Measurements from ENCODE around the gene CSTA. TPM values are rescaled to one million over a fixed set of nuclear protein-coding genes. Genes with fewer than 3 reads are reported as not detected.

The CSTA gene
- total and polyA plus RNA-seq, 4 experiments from 2014 or later = 0.61 TPM; not detected in 2

DNA sequence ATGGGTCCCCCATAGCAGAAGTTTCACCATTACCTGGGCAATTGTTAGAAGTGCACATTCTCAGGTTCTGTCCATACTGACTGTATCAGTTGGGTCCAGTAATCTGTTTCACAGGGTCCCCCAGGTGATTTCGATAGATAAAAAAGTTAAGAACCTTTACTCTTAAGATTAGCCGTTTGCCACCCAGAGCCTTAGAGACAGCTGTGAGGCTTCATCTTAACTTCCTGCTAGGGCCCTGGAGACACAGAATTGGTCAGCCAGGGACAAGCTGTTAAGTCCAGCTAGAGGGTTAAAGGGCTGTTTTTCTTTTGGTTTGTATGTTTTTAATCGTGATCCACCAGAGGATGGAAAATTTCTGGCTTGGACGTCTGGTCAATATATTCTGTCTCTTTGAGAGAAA is 65.6 kb downstream of the CSTA start:
- H3K4me1 ChIP-seq (ENCODE audit: insufficient read depth, low read length) = peaks cover 7% of the 10 kb centered on the region
- intact Hi-C loops (cut with micrococcal nuclease) = no loop called here
- Mint-ChIP-seq H3K9me3 (no peaks in the 10 kb centered on the region), H3K4me1 (peaks cover 14 to 21% (median 16%) of the 10 kb centered on the region in 4 donors), H3K27me3 (no peaks in the 10 kb centered on the region), H3K36me3 (peaks cover 0 to 11% of the 10 kb centered on the region in 2 donors), H3K4me3 (no peak overlapping the region), H3K27ac (no peak overlapping the region)
- H3K36me3 ChIP-seq (ENCODE audit: insufficient read depth, low read length) = no peaks in the 10 kb centered on the region
- no peak for DNase-seq
- H3K27ac ChIP-seq (ENCODE audit: low read depth, low read length) = no peak overlapping the region
- CTCF ChIA-PET (ENCODE audit: partially characterized antibody) = interaction anchor here (0.9 to 1.3 kb wide), 2 partner anchors 8 to 638 kb away, joined by 3 read pairs; partner anchors contain the start of gene MIX23
- H3K4me3 ChIP-seq (ENCODE audit: low read length in 2 of 2) = no peak overlapping the region
- H3K27me3 ChIP-seq (ENCODE audit: insufficient read depth, low read length) = no peaks in the 10 kb centered on the region
- POLR2A ChIA-PET (ENCODE audit: partially characterized antibody) = interaction anchor here (1.2 kb wide), 1 partner anchor 25 kb away, joined by 4 read pairs; the partner anchor contains the start of gene WDR5B
- no peaks in the 10 kb centered on the region for H3K9me3 ChIP-seq (ENCODE audit: control insufficient read depth in 1 of 2, low read length in 2 of 2)

Other genes starting within 250 kb of the CSTA start
- under 1 TPM in 1 of 2 experiments, not detected in 1; 0.03 TPM for gene CASR, start 141.6 kb upstream of the CSTA start, total RNA-seq
- gene CASR, start 141.6 kb upstream of the CSTA start, polyA plus RNA-seq = under 1 TPM in 1 of 2 donors, not detected in 1; 0.47 TPM
- gene MIX23, start 58.0 kb downstream of the CSTA start, total RNA-seq = 10 to 100 TPM; 23.4 to 25.1 TPM
- 1 to 10 TPM; 5.3 to 8.9 TPM for gene MIX23, start 58.0 kb downstream of the CSTA start, polyA plus RNA-seq
- gene FAM162A, start 58.9 kb downstream of the CSTA start, total RNA-seq = 10 to 100 TPM; 31.1 to 32.8 TPM
- gene FAM162A, start 58.9 kb downstream of the CSTA start, polyA plus RNA-seq = 100 to 1,000 TPM in 1 of 2 donors, 10 to 100 TPM in 1; 96.6 to 136 TPM
- gene WDR5B, start 90.8 kb downstream of the CSTA start, total RNA-seq = 10 to 100 TPM; 19.2 to 19.4 TPM
- 1 to 10 TPM; 1.0 to 2.3 TPM for gene WDR5B, start 90.8 kb downstream of the CSTA start, polyA plus RNA-seq
- 10 to 100 TPM; 67.4 to 71.5 TPM for gene KPNA1, start 189.7 kb downstream of the CSTA start, total RNA-seq
- gene KPNA1, start 189.7 kb downstream of the CSTA start, polyA plus RNA-seq = 10 to 100 TPM; 45.6 to 51.3 TPM
- gene PARP9, start 239.1 kb downstream of the CSTA start, total RNA-seq = 10 to 100 TPM; 24.0 to 26.0 TPM
- 10 to 100 TPM; 23.1 to 43.4 TPM for gene PARP9, start 239.1 kb downstream of the CSTA start, polyA plus RNA-seq
- gene DTX3L, start 239.1 kb downstream of the CSTA start, total RNA-seq = 10 to 100 TPM; 49.3 to 51.0 TPM
- gene DTX3L, start 239.1 kb downstream of the CSTA start, polyA plus RNA-seq = 10 to 100 TPM; 14.8 to 34.4 TPM

Measured in CD4-positive, alpha-beta memory T cell (primary cell).